GM18873 (cell line): ENCODE measurements around the gene MAGI2.

Source experiments
- ATAC-seq: cut with Tn5 transposase; IDR thresholded peaks from one replicate; pipeline ENCODE4 v1.9.1; 2021; ENCODE audit warnings: mild to moderate bottlenecking, moderate library complexity, moderate number of reproducible peaks; ENCODE audit not compliant: unreplicated experiment, low FRiP score

Gene MAGI2

GRCh38 chr7:78225534-78225933, 1227.9 kb downstream of the MAGI2 start:
- no peak for ATAC-seq

- ATAC-seq: no peak
Measured at GRCh38 chr7:78224923-78225322, 1228.5 kb downstream of the MAGI2 start.

GRCh38 chr7:78223598-78223997, 1229.9 kb downstream of the MAGI2 start:
- no peak for ATAC-seq

- ATAC-seq: no peak
Measured at GRCh38 chr7:78222001-78222751, 1231.3 kb downstream of the MAGI2 start.

- ATAC-seq: no peak
Measured at GRCh38 chr7:78220754-78221153, 1232.7 kb downstream of the MAGI2 start.

GRCh38 chr7:78218876-78219275, 1234.6 kb downstream of the MAGI2 start:
- ATAC-seq: no peak

GRCh38 chr7:78218051-78218450, 1235.4 kb downstream of the MAGI2 start:
- no peak for ATAC-seq

- no peak for ATAC-seq
Measured at GRCh38 chr7:78215199-78215598, 1238.3 kb downstream of the MAGI2 start.

GRCh38 chr7:78213402-78213801, 1240.1 kb downstream of the MAGI2 start:
- no peak for ATAC-seq

- no peak for ATAC-seq
Measured at GRCh38 chr7:78212476-78213060, 1240.9 kb downstream of the MAGI2 start.

GRCh38 chr7:78207269-78207668, 1246.2 kb downstream of the MAGI2 start:
- ATAC-seq: no peak

GRCh38 chr7:78206769-78207168, 1246.7 kb downstream of the MAGI2 start:
- ATAC-seq: no peak

- ATAC-seq: no peak
Measured at GRCh38 chr7:78203042-78203720, 1250.3 kb downstream of the MAGI2 start.

GRCh38 chr7:78198756-78199155, 1254.7 kb downstream of the MAGI2 start:
- no peak for ATAC-seq

- ATAC-seq: peak; percentile 80
Measured at GRCh38 chr7:78197447-78197846, 1256.0 kb downstream of the MAGI2 start.

GRCh38 chr7:78195281-78195680, 1258.2 kb downstream of the MAGI2 start:
- ATAC-seq: no peak

GRCh38 chr7:78194611-78195010, 1258.9 kb downstream of the MAGI2 start:
- no peak for ATAC-seq

GRCh38 chr7:78191475-78192079, 1261.9 kb downstream of the MAGI2 start:
- no peak for ATAC-seq

GRCh38 chr7:78189762-78190161, 1263.7 kb downstream of the MAGI2 start:
- ATAC-seq: no peak

GRCh38 chr7:78185149-78185745, 1268.2 kb downstream of the MAGI2 start:
- ATAC-seq: no peak

GRCh38 chr7:78184299-78184698, 1269.2 kb downstream of the MAGI2 start:
- no peak for ATAC-seq
